ENCODE results near the gene ATP9B. TPM values are rescaled to one million over a fixed set of nuclear protein-coding genes. Genes with fewer than 3 reads are reported as not detected.

Gene ATP9B
- total and polyA plus RNA-seq, 2 experiments from 2014 or later: 8.5 to 12.8 TPM

GRCh38 chr18:79092874-79093273 is 23.7 kb downstream of the ATP9B start:
- peaks cover 81% of the 10 kb centered on the region for H3K79me2 ChIP-seq (ENCODE audit: insufficient read depth)
- in situ Hi-C loops (cut with MboI): no loop called here

GRCh38 chr18:79093986-79094385 is 24.8 kb downstream of the ATP9B start:
- no peak for DNase-seq
- Histone ChIP-seq H3K4me2 (ENCODE audit: unreplicated experiment) (no peak overlapping the region), H3K27me3 (replicated peaks; ENCODE audit: insufficient read depth) (no peaks in the 10 kb centered on the region), H3K9me3 (ENCODE audit: low read depth) (no peaks in the 10 kb centered on the region), H3K4me3 (no peak overlapping the region), H3K9me2 (ENCODE audit: insufficient read depth) (no peaks in the 10 kb centered on the region), H3K79me2 (ENCODE audit: insufficient read depth) (peaks cover 70% of the 10 kb centered on the region), H2AFZ (no peak overlapping the region), H3F3A (ENCODE audit: insufficient read depth) (no peaks in the 10 kb centered on the region), H3K4me1 (ENCODE audit: insufficient read depth) (no peaks in the 10 kb centered on the region), H3K9ac (no peak overlapping the region), H3K36me3 (ENCODE audit: low read depth) (no peaks in the 10 kb centered on the region), H3K27ac (no peak overlapping the region), H4K20me1 (ENCODE audit: insufficient read depth) (0 out of 2 replicates have a peak, but pooled peaks cover 6% of the 10 kb centered on the region)
- WGBS, 2 experiments (ENCODE audit: low coverage in 1 of 2, low lambda C conversion rate in 2 of 2, missing lambda C conversion rate in 2 of 2): 78 to 82% methylated on average over 3 of the region's 3 CpGs
- in situ Hi-C loops (cut with MboI): no loop called here
- no peak for TF ChIP-seq EZH2phosphoT487 (IDR thresholded peaks at IDR 0.05; ENCODE audit: insufficient read depth, low read depth)
- TF ChIP-seq EZH2 (IDR thresholded peaks at IDR 0.05; ENCODE audit: insufficient read depth, poor library complexity, severe bottlenecking): no peak

More at GRCh38 chr18:79092874-79093273, 23.7 kb downstream of the ATP9B start:
- no peaks in the 10 kb centered on the region for H3F3A ChIP-seq (ENCODE audit: insufficient read depth)
- H3K4me3 ChIP-seq: no peak overlapping the region
- WGBS, 2 experiments (ENCODE audit: low coverage in 1 of 2, low lambda C conversion rate in 2 of 2, missing lambda C conversion rate in 2 of 2): 88 to 91% methylated on average over 3 of the region's 3 CpGs
- H3K27me3 ChIP-seq (replicated peaks; ENCODE audit: insufficient read depth): no peaks in the 10 kb centered on the region
- no peaks in the 10 kb centered on the region for H3K36me3 ChIP-seq (ENCODE audit: low read depth)
- H3K4me1 ChIP-seq (ENCODE audit: insufficient read depth): no peaks in the 10 kb centered on the region
- TF ChIP-seq EZH2phosphoT487 (IDR thresholded peaks at IDR 0.05; ENCODE audit: insufficient read depth, low read depth) (no peak), EZH2 (IDR thresholded peaks at IDR 0.05; ENCODE audit: insufficient read depth, poor library complexity, severe bottlenecking) (no peak)
- H3K9me2 ChIP-seq (ENCODE audit: insufficient read depth): no peaks in the 10 kb centered on the region
- H3K9me3 ChIP-seq (ENCODE audit: low read depth): no peaks in the 10 kb centered on the region
- no peak overlapping the region for H3K27ac ChIP-seq
- no peak for DNase-seq
- H3K9ac ChIP-seq: no peak overlapping the region
- no peak overlapping the region for H2AFZ ChIP-seq
- 0 out of 2 replicates have a peak, but pooled peaks cover 6% of the 10 kb centered on the region for H4K20me1 ChIP-seq (ENCODE audit: insufficient read depth)
- H3K4me2 ChIP-seq (ENCODE audit: unreplicated experiment): no peak overlapping the region

DNA sequence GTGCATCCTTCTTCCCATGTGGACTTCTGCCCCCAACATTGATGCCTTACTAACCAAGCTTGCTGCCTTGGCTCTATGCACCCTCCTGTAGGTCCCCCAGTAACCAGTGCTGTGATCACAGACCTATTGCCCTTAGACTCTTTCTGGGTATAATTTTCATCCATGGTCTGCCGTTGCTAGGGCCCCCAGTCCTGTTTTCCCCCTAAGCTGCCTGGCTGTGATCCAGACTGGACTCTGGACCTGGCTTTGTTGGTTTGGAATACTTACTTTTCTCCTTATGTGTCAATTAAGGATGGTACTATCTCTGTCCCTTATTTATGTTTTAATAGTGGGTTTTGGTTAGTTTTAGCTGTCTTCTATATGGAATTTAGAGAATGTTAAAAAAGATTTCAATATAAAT is 26.0 kb downstream of the ATP9B start:
- Histone ChIP-seq H3K27me3 (replicated peaks; ENCODE audit: insufficient read depth) (no peaks in the 10 kb centered on the region), H3K9me2 (ENCODE audit: insufficient read depth) (no peaks in the 10 kb centered on the region), H3K4me2 (ENCODE audit: unreplicated experiment) (no peak overlapping the region), H3K79me2 (ENCODE audit: insufficient read depth) (peaks cover 64% of the 10 kb centered on the region), H3K4me1 (ENCODE audit: insufficient read depth) (no peaks in the 10 kb centered on the region), H4K20me1 (ENCODE audit: insufficient read depth) (0 out of 2 replicates have a peak, but pooled peaks cover 6% of the 10 kb centered on the region), H2AFZ (no peak overlapping the region), H3K4me3 (no peak overlapping the region), H3K9me3 (ENCODE audit: low read depth) (no peaks in the 10 kb centered on the region), H3F3A (ENCODE audit: insufficient read depth) (no peaks in the 10 kb centered on the region), H3K9ac (no peak overlapping the region), H3K36me3 (ENCODE audit: low read depth) (no peaks in the 10 kb centered on the region), H3K27ac (no peak overlapping the region)
- in situ Hi-C loops (cut with MboI): no loop called here
- no peak for DNase-seq
- TF ChIP-seq EZH2 (IDR thresholded peaks at IDR 0.05; ENCODE audit: insufficient read depth, poor library complexity, severe bottlenecking) (no peak), EZH2phosphoT487 (IDR thresholded peaks at IDR 0.05; ENCODE audit: insufficient read depth, low read depth) (no peak)
- 83 to 91% methylated on average over 1 of the region's 1 CpG for WGBS, 2 experiments (ENCODE audit: low coverage in 1 of 2, low lambda C conversion rate in 2 of 2, missing lambda C conversion rate in 2 of 2)

DNA sequence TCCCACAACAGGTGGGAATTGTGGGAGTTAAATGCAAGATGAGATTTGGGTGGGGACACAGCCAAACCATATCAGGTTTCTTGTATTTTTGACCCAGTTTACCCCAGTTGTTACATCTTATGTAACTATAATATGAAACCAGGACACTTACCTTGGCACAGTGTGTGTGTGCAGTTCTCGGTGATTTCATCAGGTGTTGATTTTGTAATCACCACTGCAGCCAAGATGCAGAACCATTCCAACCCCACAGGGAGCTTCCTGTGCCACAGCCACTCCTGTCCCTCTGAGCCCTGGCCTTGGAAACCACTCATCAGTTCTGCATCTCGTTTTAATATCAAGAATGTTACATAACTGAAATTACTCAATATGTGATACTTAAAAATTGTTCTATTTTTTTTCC is 31.8 kb downstream of the ATP9B start:
- Histone ChIP-seq H4K20me1 (ENCODE audit: insufficient read depth) (0 out of 2 replicates have a peak, but pooled peaks cover 5% of the 10 kb centered on the region), H2AFZ (no peak overlapping the region), H3K4me1 (ENCODE audit: insufficient read depth) (no peaks in the 10 kb centered on the region), H3K9ac (no peak overlapping the region), H3K9me3 (ENCODE audit: low read depth) (no peaks in the 10 kb centered on the region), H3K36me3 (ENCODE audit: low read depth) (no peaks in the 10 kb centered on the region), H3K27me3 (replicated peaks; ENCODE audit: insufficient read depth) (no peaks in the 10 kb centered on the region), H3K9me2 (ENCODE audit: insufficient read depth) (peaks cover 5% of the 10 kb centered on the region; the same call in 1 of the 2 replicates), H3F3A (ENCODE audit: insufficient read depth) (no peaks in the 10 kb centered on the region), H3K4me2 (ENCODE audit: unreplicated experiment) (no peak overlapping the region), H3K27ac (no peak overlapping the region), H3K79me2 (ENCODE audit: insufficient read depth) (peaks cover 59% of the 10 kb centered on the region), H3K4me3 (no peak overlapping the region)
- in situ Hi-C loops (cut with MboI): no loop called here
- TF ChIP-seq EZH2 (IDR thresholded peaks at IDR 0.05; ENCODE audit: insufficient read depth, poor library complexity, severe bottlenecking) (no peak), EZH2phosphoT487 (IDR thresholded peaks at IDR 0.05; ENCODE audit: insufficient read depth, low read depth) (no peak)
- no peak for DNase-seq
- 53 to 58% methylated on average over 2 of the region's 2 CpGs for WGBS, 2 experiments (ENCODE audit: low coverage in 1 of 2, low lambda C conversion rate in 2 of 2, missing lambda C conversion rate in 2 of 2)

All from GM23248 (cell line).